ENCODE results near the gene AQP11.
"Not testable (repeated sequence)": the region's sequence is repeated elsewhere in the genome, so short reads cannot be mapped to it uniquely, and the experiment has no call there.

Gene AQP11

DNA sequence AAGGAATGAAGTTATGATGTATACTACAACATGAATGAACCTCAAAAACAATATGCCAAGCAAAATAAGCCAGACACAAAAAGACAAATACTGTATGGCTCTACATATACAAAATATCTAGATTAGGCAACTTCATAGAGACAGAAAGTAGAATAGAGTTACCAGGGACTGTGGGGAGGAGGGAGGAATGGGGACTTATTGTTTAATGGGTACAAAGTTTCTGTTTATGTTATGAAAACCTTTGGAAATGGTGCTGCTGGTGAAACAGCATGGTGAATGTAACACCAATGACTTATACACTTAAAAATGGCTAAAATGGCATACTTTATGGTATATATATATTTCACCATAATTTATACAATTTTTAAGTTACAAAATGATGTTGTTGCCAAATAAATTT, 4.1 kb downstream of the AQP11 start:
- no peak for DNase-seq

DNA sequence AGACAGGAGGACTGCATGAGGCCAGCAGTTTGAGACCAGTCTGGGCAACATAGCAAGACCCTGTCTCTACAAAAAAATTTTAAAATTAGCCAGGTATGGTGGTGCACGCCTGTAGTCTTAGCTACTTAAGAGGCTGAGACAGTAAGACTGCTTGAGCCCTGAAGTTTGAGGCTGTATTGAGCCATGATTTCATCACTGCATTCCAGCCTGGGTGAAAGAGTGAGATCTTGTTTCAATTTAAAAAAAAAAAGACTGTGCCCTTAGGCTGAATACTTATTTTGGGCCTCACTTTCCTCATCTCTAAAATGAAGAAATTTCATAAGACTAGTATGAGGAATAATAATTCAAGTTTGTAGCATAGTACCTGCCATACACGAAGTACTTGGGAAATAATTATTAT, 6.9 kb downstream of the AQP11 start:
- DNase-seq = no peak

DNA sequence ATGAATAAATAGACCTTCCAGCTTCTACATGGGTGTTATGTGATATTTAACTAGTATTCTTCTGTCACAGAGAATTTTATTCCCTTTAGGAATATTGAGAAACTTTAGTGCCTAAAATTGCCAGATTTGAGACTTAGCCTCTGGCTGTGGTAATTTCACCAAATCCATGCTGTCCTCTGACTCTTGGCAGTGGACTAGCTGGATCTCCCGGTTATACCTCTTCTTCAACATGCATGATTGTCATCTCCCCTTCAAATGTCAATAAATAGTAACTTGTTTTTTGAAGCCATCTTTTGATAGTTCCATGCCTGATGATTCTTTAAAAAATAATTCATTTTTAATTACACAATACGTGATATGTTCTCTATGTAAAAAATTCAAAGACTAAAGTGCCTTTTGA, 8.4 kb downstream of the AQP11 start:
- DNase-seq = no peak

DNA sequence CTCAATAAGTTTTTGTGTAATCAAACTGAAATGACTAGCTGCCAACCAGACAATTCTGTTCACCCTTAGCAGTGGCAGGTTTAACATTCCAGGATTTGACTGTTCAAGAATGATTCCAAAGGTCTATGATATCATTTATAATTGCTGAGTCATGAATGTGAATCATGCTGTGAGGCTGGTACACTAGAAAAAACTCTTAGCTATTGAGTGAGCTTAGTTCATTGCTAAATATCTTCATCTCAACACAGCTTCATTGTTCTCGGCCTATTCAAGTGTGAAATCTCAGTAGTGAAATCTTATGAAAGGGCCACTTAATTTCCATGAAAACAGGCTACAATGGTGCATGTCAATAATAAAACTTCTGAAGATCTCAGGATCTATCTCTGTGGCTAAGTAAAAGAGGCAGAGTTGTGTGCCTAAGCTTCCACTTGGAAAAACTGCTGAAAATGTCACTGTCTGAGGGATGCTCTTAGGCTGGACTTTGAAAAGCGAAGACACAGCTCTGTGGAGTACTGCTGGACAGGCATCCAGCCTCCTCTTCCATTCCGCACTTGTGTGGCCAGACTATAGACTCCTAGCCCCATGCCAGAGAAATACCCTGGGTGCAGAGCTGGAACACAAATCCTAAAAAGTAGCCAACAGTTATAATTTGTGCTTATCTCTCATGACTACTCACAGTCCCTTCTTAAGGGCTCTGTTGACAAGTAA, 12.8 kb downstream of the AQP11 start:
- no peak for DNase-seq

DNA sequence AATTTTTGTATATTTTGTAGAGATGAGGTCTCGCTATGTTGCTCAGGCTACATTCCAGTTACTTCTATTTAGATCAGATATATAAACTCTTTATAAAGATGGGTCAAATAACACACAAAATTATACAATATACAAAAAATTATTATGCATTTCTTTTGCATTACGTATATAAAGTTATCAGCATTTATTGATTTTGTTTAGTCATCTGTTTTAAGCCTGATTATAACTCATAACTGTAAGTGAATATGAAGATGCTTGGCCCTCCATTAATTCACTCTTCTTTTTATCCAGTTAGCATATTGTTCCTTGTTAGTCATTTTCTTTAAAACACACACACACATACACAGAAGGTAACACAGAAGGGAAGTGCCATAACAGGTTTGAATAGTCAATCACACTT, 14.5 kb downstream of the AQP11 start:
- DNase-seq = no peak

DNA sequence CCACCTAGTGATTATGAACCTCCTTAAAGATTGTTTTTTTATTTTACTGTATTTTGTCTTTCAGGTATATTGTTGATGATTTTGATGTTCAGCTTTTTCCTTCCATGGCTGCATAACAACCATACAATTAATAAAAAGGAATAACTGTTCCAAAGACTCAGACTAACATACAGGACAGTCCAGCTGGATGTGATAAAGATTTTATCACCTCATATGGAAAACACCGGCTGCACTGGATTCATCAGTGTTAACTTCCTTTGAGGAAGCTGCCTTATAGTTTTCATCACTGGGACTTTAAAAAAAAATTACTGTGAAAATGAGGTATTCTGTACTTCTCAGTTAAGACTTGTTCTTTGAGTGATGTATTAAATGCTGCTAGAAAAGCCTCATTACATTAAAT, 19.5 kb downstream of the AQP11 start:
- DNase-seq = no peak

DNA sequence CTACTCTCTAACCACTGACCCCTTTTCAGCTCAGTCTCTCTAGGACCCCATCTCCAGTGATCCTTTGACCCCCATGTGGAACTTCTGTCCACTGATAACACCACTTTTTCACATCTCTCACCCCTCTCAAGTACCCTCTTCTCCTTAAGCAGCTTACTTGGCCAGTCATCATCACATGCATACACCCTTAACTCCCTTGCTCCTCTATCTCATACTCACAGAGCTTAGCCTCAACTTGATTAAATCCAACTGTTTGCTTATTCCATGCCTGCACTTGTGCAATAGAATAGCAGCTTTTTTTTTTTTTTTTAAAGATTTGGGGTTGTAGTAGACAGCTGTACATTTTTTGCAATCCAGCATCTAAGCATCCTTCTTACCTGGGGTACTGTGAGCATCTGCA, 22.2 kb downstream of the AQP11 start:
- DNase-seq = no peak

DNA sequence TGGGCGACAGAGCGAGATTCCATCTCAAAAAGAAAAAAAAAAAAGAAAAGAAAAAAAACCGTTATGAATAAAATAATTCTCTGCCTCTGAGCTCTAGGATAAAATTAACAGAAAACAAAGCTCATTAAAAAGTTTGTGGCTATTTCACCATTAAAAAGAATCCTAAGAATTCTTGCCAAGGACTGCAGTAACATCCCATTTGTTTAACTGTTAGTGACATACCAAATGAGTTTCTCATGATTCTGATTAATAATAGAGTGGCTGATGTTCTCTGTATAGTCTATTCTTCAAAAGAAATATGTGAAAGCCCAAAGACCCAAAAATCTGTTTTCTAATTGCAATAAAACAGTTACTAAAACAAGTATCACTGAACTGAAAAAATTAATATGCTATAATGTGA, 28.1 kb downstream of the AQP11 start:
- no peak for DNase-seq

DNA sequence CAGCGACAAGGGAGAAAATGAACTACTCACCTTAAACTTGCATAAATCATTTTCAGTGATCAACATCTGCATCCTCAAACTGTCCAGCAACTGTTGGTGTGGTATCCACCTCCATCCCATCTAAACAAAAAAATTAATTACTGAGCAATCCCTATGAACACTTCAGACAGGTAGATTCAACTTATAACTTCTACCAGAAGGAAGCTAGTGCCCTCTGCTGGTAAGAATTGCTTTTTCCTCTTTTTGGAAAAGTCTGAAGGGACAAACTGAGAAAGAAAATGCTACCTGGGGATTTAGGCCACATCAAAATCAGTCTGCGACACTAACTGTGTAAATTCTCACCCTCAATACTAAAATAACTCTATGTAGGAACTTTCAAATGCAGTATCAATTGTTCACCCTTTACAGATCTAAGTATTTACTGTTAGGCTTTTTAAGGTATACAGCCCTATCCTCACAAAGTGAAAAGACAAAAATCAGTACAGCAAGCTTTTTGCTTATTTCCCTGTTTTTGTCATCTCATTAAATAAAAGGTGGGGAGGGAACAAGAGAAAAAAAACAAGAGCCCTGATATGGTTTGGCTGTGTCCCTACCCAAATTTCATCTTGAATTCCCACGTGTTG, 29.9 kb downstream of the AQP11 start:
- no peak for DNase-seq

DNA sequence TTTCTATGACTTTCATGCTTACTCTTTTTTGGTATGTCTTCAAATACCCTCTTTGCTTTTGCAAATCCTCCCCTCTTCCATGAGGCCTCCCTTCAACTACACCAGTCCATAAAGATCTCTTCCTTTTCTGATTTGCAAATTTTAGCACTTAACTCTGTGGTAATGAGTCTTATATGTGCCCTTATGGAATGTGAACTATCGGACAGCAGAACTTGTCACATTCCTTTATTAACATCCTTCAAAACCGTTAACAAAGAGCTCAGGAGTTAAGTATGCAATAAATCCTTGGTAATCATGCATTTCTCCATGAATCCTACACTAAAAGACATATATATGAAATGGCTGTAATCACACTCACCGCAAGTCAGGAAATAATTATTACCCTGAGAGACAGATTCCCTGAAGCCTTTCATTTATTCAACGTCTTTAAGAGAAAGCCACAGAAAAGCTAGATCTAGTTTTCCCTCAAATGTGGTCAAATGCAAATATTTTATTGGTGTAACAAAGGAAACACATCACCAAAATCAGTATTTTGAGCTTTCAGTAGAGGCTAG, 40.5 kb downstream of the AQP11 start:
- no peak for DNase-seq

DNA sequence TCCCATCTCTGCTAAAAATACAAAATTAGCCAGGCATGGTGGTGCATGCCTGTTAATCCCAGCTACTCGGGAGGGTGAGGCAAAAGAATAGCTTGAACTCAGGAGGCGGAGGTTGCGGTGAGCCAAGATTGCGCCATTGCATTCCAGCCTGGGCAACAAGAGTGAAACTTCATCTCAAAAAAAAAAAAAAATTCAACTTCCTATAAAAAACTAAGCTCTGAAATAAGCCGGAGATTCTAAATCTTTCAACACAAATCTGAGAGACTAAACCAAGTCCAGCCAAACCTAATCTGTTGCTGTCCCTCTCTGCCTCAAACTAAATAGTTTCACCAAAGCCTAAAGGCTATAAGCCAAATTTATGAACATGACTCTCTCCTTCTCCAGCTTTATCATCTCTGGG, 44.2 kb downstream of the AQP11 start:
- DNase-seq = not testable (repeated sequence)

DNA sequence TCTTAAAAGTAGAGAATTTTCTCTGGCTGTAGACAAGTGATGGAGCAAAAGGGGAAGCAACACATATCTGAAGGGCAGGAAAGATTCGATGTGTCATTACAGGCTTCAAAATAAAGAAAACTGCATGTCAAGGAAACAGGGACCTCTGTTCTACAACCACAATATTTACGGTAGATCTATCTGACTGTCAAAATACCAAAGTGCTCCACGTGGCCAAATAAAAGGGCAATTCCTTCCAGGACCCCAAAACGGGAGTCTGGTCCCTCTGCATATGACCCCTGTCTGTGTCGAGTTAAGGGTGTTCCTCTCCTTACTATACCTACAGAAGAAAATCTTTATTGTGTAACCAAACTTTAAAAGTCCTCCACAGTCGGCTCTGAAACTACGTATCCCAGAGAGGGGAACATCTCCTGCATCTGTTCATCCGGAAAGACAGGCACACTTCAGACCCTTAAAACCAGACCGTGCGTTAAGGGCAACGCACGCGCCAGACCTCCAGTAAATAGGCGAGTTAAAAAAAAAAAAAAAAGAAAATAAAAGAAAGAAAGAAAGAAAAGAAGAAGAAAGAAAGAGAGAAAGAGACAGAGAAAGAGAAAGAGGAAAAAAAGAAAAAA, 47.1 kb downstream of the AQP11 start:
- DNase-seq = no peak

DNA sequence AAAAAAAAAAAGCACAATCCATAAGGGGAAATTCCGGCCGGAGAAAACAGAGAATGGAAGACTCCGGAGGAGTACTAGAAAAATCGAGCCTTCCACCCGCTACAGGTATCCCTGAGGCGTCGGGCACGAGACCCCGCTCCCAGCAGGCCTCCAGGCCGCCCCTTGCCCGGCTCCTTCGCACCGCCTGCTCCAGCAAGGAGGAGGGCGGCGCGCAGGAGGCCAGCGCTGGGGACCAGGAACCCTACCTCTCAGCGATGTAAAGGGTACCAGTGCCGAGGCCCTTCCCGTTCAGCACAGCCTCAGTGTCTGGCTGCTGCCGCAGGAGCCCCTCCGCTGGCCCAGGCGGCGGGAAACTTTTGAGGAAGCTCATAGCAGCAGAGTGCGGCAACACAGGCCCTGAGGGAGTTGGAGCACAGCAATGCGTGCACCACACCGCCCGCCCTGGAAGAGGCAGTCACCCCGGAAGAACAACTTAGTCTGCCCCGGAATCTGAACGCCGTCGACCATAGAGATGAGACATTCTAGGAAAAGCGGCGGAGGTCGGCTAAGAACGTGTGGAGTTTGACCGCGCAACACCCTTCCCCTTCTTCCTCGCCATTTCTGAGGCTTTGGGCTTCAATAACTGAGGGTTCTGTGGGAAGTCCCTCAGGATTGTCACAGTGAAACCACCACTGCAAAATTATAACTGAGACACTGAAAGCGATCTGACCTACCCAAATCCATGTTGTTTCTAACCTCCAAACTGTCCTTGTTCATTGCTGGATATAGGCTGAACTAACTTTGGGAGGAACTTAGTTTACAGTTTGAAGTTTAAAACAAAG, 47.8 kb downstream of the AQP11 start, which contains the start of gene CLNS1A:
TSS of gene CLNS1A (minus strand) at position 450 of the 821 bp plus-strand sequence. CDS start at position 370, 80 bp downstream.
- DNase-seq = peak; percentile 73

DNA sequence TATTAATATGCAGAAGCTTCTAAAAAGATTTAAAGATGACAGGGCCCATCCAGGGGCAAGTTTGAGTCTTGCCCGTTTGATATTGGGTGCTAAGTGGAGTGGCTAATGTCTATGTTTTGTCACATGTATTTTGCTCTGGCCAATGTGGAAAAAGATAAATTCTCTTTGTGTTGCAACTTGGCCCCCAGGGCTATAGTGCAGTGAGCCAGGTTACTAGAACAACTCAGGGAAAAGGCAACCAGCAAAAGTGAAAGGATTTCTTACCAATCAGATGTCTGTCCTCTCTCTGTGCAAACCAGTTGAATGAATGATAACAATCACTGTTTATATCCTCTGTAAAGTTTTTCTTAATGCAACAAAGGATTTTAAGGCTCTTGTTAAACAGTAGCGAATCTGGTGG, 52.5 kb downstream of the AQP11 start:
- no peak for DNase-seq

DNA sequence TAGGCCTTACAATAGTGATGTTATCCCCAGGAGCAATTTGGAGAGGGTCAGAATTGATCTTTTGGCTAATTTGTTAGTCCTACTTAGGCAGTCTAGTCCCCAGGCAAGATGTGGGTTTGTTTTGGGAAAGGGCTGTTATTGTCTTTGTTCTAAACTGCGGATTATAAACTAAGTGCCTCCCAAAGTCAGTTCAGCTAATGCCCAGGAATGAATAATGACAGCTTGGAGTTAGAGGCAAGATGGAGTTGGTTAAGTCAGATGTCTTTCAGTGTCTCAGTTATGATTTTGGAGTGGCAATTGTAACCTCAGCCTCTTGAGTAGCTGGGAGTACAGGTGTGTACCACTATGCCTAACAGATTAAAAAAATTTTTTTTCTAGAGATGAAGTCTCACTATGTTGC, 55.1 kb downstream of the AQP11 start:
- DNase-seq = no peak

DNA sequence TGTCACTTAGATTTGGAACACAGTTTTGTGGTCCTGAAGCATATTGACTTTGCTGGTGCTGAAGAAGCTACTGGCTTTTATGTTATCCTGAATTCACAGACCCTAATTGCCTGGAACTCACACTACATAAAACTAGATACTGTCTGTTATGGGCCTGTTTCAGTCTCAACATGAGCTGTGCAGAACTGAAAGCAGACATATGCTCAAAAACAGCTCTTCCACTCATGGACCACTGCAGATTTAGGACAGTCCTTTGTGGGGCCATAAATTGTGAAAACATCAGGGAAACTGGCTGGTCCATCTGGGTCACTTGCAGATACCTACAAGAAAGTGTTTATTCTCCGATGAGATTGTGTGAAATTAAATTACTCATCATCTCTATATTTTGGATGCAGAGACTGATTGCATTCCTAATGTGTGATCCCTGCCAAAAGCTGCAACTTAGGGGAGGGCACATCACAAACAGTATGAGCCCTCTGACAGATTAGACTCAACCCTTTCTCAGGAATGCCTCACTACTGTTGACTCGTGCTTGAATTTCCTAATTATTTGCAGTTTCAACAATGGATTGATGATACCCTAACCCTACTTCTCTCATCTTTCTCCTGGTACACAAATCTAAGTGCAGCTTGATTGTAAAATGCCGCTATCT, 58.0 kb downstream of the AQP11 start:
- no peak for DNase-seq

DNA sequence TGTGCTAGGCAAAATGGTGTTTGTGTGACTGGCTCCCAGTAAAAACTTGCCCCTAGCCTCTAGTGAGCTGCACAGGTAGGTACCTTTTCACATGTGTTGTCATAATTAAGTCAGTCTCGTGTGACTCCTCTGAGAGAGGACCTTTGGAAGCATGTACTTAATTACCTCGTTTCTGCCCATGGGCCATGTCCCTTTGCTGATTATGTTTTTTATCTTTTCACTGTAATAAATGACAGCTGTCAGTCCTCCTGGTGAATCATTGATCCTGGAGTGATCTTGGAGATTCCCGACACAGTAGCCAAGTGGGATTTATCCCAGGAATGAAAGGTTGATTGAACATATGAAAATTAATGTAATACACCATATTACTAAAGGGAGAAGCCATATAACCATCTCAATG, 60.4 kb downstream of the AQP11 start:
- no peak for DNase-seq

DNA sequence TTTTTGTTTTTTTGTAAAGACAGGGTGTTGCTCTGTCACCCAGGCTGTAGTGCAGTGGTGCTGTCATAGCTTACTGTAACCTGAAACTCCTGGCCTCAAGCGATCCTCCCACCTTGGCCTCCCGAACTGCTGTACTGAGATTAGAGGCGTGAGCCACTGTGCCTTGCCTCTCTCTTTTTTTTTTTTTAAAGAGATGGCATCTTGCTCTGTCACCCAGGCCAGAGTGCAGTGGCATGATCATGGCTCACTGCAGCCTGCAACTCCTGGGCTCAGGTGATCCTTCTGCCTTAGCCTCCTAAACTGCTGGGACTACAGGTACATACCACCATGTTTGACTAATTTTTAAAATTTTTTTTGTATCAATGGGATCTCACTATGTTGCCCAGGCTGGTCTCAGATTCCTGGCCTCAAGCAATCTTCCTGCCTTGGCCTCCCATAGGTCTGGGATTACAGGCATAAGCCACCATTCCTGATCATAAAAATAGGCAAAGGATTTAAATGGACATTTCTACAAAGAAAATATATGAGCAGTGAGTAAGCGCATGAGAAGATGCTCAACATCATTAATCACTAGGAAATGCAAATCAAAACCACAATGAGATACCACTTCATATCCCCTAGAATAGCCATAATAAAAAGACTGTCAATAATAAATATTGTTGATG, 65.1 kb downstream of the AQP11 start:
- no peak for DNase-seq

DNA sequence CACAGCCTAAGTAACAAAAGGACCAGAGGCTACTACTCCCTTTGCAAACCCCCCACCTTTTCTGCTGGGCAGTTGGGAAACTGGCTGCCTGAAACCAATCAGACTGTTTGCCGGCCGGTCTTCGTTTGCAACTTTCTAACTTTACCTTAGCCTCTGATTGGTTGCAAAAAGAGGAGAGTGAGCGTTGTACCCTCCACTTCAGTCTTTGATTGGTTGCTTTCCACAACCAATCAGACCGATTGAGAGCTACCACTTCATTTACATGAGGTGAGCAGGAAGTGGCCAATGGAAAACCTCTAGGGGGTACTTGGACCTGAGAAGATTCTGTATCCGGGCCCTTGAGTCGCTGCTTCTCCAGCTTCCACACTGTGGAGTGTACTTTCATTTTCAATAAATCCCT, 66.6 kb downstream of the AQP11 start:
- DNase-seq = no peak

DNA sequence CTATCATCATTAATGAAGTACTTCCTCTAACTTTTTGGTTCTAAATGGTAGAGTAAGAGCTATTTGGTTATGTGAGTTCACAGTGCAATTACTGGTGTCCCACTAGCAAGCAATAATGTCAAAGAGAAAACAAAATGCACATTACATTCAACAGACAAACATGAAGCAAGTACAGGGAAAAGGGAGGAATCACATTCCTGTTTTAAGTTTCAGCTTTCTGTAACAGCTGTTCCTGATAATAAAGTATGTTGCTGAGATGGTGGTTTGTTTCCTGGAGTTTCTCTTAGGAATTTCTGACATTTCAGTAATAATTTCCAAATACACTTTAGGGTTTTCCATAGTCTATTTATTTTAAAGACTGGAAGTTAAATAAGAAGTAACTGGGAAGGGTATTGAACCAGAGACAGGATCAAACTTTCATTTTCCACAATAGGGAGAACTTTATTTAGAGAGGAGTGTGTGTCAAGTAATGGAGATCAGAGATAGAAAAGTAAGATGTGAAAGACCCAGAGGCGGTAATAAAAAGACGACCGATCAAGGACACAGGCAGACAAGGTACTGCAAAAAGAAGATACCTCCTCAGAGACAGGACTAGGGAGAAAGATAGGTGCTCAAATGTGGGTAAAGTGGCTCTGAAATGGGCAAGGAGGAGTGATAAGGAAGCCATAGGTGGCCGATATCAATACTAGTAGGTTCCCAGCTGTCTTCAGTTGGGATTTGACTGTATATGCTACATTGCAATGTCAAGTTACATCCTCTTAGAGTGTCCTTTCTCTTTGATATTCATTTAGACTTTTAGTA, 68.7 kb downstream of the AQP11 start:
- no peak for DNase-seq
